22Rv1 (cell line): ENCODE results near the gene ATG7.
"Not testable (repeated sequence)": the region's sequence is repeated elsewhere in the genome, so short reads cannot be mapped to it uniquely, and the experiment has no call there.

Experiments used
- H3K27ac ChIP-seq: fragments of 450-650 bp; 2 replicates; pipeline ENCODE4 v1.5.1; 2017
- ZFX ChIP-seq: fragments of 450-650 bp; IDR thresholded peaks from 2 replicates; pipeline ENCODE4 v1.6.1; 2017; ENCODE audit warnings: antibody characterized with exemption, borderline replicate concordance
- TF ChIP-seq, protein P1 (sequence below): fragments of 450-650 bp; IDR thresholded peaks from 2 replicates; pipeline ENCODE4 v1.5.1; 2017; ENCODE audit warnings: mild to moderate bottlenecking

ATG7 gene

DNA sequence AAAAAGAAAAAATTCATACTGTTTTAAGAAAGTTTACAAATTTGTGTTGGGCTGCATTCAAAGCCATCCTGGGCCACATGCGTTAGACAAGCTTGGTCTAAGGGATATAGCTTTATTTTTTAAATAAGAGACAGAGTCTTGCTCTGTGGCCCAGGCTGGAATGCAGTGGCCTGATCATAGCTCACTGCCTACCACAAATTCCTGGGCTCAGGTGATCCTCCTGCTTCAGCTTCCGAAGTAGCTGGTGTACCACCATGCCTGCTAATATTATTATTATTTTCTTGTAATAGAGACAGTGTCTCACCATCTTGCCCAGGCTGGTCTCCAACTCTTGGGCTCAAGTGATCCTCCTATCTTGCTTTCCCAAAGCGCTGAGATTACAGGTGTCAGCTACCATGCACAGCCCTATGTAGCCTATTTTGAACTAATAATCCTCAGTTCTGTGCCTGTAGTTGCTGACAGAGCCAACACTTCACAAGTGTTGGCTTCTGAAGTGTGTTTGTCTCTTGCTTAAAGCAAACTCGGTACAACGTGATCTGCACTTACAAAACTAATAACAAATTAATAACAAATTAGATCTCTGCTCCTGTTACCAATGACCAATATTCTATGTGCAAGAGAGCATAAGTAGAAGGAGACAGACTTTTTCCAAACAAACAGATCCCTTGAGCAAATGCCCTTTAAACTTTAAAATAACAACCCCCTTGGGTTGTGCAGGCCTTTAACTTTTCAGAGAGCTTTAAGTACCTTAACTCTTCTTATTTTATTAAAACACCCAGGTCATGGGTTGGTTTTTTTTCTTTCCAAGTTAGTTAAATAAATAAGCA, 236.4 kb downstream of the ATG7 start:
- H3K27ac ChIP-seq, result peak overlapping the region; percentile 76
- TF ChIP-seq, protein P1, sequence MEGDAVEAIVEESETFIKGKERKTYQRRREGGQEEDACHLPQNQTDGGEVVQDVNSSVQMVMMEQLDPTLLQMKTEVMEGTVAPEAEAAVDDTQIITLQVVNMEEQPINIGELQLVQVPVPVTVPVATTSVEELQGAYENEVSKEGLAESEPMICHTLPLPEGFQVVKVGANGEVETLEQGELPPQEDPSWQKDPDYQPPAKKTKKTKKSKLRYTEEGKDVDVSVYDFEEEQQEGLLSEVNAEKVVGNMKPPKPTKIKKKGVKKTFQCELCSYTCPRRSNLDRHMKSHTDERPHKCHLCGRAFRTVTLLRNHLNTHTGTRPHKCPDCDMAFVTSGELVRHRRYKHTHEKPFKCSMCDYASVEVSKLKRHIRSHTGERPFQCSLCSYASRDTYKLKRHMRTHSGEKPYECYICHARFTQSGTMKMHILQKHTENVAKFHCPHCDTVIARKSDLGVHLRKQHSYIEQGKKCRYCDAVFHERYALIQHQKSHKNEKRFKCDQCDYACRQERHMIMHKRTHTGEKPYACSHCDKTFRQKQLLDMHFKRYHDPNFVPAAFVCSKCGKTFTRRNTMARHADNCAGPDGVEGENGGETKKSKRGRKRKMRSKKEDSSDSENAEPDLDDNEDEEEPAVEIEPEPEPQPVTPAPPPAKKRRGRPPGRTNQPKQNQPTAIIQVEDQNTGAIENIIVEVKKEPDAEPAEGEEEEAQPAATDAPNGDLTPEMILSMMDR, result no peak
- no peak for TF ChIP-seq ZFX

DNA sequence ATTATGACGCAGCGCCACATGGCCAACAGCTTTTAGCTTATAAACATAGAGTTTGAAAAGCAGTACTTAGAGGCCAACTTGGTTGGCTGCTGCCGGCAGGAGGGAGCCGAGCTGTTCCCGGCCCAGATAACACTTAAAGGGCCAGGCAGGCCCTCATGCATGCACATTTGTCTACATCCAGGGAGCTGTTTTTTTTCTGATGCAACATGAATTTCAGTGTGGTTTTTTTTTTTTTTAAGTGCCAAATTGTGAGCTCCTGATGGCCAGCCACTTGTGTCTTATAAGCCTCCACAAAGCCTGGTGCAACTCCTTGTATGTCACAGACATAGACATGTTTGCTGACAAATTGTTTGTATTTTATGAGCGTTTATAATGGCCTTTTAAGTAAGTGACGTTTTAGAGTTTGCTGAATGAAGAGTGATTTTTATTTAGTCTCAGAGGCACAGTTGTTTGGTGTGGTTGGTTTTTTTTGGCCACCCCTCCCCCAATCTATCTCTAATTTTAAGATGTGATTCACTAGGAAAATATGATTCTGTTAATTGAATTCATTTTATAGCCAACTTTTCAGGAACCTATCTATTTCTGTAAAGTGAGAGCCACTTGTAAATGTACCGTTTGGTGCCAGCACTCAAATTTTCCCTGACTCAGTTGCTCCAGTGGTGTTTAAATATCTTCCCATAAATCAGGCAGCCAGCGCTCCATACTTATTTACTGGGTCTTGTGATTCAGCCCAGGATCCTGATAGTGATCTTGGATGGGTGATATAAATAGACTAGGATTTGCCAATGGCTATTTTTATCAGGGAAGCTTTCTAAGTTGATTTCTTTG, 237.2 kb downstream of the ATG7 start:
- H3K27ac ChIP-seq, result peak overlapping the region; percentile 76
- TF ChIP-seq, protein P1, result no peak
- no peak for TF ChIP-seq ZFX

DNA sequence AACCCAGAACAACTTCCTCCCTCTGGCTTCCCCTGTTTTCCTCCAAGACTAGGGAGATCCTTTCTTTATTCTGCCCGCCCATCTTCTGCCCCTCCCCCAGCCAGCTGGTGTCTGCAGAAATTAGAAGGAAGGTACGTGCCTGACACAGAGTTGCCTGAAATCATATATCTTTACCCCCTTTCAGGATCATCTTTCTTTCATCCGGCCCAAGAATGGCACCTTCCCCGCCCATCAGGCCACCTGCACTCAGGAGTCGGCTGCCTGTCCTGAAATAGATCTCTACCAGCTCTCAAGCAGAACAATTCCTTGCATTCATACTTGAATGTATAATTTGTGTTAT, 237.8 kb downstream of the ATG7 start:
- peak overlapping the region; percentile 76 for H3K27ac ChIP-seq

DNA sequence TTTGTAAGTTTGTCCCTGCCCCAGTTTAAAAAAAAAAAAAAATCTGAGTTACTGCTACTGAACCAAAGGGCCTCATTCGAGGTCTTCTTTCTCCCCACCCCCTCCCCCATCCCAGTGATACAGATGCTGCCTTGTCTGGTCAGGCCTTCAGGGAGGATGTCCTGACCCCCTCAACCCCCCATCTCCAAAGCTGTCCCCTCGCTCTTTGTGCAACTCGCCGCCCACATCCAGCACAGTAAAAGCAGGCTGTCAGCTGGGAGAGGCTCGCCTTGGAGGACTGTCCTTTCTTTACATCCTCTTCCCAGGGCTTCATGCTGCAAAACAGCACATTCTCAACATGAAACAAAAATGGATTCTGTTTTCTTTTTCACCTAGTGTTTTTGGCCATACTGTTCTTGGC, 238.2 kb downstream of the ATG7 start:
- TF ChIP-seq, protein P1, result no peak
- no peak for TF ChIP-seq ZFX

More for the DNA sequence above, 237.8 kb downstream of the ATG7 start:
- TF ChIP-seq, protein P1, result no peak

DNA sequence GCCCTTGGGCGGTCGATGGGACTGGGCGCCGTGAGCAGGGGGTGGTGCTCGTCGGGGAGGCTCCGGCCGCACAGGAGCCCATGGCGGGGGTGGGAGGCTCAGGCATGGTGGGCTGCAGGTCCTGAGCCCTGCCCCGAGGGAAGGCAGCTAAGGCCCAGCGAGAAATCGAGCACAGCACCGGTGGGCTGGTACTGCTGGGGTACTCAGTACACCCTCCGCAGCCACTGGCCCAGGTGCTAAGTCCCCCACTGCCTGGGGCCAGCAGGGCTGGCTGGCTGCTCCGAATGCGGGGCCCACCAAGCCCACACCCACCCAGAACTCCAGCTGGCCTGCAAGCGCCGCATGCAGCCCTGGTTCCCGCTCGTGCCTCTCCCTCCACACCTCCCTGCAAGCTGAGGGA, 239.4 kb downstream of the ATG7 start:
- H3K27ac ChIP-seq, result not testable (repeated sequence)

More for the DNA sequence above, 238.2 kb downstream of the ATG7 start:
- peak overlapping the region; percentile 76 for H3K27ac ChIP-seq

DNA sequence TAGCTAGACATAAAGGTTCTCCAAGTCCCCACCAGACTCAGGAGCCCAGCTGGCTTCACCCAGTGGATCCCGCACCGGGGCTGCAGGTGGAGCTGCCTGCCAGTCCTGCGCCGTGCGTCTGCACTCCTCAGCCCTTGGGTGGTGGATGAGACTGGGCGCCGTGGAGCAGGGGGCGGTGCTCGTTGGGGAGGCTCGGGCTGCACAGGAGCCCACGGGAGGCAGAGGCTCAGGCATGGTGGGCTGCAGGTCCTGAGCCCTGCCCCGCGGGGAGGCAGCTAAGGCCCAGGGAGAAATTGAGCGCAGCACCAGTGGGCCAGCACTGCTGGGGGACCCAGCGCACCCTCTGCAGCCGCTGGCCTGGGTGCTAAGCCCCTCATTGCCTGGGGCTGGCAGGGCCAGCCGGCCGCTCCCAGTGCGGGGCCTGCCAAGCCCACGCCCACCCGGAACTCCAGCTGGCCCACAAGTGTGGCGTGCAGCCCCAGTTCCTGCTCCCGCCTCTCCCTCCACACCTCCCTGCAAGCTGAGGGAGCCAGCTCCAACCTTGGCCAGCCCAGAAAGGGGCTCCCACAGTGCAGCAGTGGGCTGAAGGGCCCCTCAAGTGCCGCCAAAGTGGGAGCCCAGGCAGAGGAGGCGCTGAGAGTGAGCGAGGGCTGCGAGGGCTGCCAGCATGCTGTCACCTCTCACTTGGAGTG, 241.1 kb downstream of the ATG7 start:
- H3K27ac ChIP-seq, result not testable (repeated sequence)

DNA sequence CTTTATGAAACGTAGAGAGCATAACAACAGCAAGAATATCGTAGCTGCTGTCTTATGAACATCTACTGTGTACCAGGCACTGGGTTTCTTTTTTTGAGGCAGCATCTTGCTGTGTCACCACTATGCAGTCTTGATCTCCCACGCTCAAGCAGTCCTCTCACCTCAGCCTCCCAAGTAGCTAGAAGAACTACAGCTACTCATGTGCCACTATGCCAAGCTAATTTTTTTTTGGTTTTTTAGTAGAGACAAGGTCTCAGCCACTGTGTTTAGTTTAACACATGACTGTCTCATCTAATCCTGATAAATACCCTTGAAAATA, 241.6 kb downstream of the ATG7 start:
- TF ChIP-seq, protein P1, result no peak
- TF ChIP-seq ZFX, result no peak
- no peak overlapping the region for H3K27ac ChIP-seq

DNA sequence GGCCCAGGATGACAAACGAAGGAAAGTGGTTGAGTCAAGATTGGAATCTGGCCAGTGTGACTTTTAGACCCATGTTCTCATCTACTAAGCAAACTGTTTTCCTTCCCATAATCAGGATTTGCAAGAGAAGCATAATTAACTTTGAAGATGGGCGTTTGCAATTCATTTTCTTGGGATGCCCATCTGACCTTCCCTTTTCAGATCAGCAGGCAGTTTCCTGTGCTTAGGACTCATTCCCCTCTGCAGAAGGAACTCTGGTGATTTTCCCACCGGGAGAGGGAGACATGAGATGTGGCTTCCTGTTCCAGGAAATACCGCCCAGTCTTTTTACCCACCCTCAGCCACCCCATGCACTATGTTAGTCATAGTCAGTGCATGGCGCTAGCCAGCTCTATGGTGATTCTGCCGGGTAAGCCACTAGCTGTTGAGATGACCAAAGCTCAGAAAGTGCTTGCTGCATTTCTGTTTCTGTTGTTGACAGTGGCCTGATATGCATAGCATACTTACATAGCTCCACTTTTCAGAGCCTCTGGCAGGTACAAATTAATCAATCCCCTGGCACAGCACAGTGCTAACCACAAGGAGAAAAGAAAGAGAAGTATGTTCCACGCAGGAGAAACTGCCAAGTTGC, 242.1 kb downstream of the ATG7 start:
- TF ChIP-seq, protein P1, result no peak
- TF ChIP-seq ZFX, result no peak
- H3K27ac ChIP-seq, result no peak overlapping the region
